WI38 (cell line): ENCODE data around the gene DNAH17.
A peak's percentile ranks its signal among the peaks of the same experiment; 100 is the strongest.

Experiments used
- H3K4me3 ChIP-seq: 2 replicates; pipeline ENCODE4 v1.5.1; 2011; ENCODE audit warnings: low read depth, mild to moderate bottlenecking, control low read depth, low read length
- TF ChIP-seq, protein P1 (sequence below): IDR thresholded peaks from 2 replicates; pipeline ENCODE4 v1.5.1; 2012; ENCODE audit warnings: low read depth, mild to moderate bottlenecking, control low read depth, low read length

The DNAH17 gene

DNA sequence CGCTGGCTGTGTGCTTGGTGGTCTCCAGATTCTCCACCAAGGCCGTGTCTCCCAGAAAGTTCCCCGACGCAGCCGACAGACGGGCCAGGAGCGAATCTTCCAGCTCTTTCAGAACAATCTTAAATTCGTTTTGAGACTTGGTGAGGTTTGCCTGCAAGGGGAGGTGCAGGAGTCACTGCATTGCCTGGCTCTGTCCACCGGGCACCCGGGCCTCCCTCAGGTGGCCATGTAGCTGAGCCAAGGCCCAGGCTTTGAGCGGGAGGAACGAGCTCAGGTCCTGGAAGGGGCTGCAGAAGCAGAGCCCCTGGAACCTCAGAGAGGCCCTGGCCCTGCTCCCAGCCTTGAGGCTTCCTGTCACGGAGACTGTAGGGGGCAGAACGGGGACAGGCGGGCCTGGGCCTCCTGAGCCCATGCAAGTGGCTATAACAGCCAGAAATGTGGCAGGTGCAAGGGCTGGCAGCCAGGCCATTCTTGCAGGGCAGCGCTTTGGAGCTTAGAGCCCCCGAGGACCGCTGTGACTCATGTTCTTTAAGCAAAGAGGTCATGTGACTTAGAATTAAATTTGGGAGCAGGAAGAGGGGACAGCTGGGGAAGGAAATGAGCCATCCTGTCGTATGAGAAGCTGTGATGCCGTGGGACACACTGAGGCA is 126.4 kb downstream of the DNAH17 start:
- TF ChIP-seq, protein P1, sequence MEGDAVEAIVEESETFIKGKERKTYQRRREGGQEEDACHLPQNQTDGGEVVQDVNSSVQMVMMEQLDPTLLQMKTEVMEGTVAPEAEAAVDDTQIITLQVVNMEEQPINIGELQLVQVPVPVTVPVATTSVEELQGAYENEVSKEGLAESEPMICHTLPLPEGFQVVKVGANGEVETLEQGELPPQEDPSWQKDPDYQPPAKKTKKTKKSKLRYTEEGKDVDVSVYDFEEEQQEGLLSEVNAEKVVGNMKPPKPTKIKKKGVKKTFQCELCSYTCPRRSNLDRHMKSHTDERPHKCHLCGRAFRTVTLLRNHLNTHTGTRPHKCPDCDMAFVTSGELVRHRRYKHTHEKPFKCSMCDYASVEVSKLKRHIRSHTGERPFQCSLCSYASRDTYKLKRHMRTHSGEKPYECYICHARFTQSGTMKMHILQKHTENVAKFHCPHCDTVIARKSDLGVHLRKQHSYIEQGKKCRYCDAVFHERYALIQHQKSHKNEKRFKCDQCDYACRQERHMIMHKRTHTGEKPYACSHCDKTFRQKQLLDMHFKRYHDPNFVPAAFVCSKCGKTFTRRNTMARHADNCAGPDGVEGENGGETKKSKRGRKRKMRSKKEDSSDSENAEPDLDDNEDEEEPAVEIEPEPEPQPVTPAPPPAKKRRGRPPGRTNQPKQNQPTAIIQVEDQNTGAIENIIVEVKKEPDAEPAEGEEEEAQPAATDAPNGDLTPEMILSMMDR, result no peak
- H3K4me3 ChIP-seq, result no peak overlapping the region

DNA sequence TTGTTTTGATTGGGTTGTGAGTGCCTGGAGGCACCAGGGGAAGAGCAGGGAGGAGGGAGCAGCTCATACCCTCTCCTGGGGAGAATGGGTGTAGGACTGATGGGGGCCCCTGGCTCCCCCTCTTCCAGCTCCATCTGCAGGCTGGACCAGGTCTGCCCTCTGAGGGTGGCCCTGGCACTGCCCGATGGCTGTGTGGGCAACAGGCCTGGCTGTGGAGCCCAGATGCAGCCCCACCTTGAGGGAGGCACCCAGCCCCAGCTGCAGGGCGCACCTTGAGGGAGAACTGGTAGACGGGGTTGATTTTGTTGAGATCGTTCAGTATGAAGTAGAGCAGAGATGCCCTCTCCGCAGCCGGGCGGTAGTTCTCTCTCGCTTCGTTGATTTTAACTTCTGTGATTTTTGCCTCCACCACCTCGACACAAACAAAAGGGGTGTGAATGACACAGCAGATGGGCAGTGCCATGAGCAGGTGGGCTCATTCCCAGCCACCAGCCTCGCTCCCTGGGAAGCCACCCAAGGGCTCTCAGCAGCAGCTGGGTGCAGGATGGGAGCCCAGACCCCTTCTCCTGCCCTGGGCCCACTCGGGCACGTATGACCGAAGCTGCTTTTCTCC is 127.1 kb downstream of the DNAH17 start:
- no peak overlapping the region for H3K4me3 ChIP-seq
- TF ChIP-seq, protein P1, result no peak

DNA sequence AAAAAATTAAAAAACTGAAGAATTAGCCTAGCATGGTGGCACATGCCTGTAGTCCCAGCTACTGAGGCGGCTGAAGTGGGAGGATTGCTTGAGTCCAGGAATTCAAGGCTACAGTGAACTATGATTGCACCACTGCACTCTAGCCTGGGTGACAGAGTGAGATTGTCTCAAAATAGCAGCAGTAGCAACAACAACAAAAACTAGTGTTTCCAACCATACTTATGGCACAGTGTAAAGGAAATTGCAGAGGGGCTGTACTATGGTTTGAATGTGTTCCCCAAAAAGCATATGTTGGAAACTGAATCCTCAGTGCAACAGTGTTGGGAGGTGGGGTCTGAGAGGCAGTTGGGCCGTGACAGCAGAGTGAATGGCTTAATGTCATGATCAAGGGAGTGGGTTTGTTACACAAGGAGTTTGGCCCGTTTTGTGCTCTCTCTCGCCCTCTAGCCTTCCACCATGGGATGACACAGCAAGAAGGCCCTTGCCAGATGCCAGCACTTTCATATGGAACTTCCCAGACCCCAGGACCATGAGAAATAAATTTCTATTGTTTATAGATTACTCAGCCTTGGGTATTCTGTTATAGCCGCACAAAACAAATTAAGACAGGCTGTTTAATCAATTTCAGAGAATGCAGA is 128.7 kb downstream of the DNAH17 start:
- TF ChIP-seq, protein P1, result 0 out of 2 replicates have a peak, but pooled peaks have one; percentile 11
- H3K4me3 ChIP-seq, result no peak overlapping the region

DNA sequence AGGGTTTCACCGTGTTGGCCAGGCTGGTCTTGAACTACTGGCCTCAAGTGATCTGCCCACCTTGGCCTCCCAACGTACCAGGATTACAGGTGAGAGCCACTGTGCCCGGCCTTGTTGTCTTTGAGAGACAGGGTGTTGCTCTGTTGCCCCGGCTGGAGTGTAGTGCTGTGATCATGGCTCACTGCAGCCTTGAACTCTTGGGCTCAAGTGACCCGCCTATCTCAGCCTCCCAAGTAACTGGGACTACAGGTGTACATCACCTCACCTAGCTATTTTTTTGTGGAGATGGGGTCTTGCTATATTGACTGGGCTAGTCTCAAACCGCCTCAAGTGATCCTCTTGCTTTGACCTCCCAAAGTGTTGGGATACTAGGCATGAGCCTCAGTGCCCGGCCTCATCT is 130.4 kb downstream of the DNAH17 start:
- TF ChIP-seq, protein P1, result no peak
- H3K4me3 ChIP-seq, result no peak overlapping the region

DNA sequence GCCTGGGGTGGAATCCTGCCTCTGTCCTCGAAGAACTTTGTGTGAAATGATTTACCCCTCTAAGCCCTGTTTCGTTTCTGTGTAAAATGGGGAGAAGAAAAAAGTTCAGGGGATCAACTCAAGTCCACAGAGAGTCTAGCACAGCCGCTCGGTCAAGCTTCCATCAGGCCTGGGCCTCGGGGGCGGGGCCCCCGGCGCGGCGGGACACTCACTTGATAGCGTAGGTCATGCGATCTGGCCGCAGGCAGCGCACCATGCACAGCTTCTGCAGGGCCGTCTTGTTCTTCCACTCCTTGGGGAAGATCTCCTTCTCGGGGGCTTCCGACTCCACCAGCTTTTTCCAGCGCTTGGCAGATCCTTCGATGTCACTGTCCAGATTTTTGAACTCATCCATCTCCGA is 132.8 kb downstream of the DNAH17 start:
- TF ChIP-seq, protein P1, result no peak
- no peak overlapping the region for H3K4me3 ChIP-seq

DNA sequence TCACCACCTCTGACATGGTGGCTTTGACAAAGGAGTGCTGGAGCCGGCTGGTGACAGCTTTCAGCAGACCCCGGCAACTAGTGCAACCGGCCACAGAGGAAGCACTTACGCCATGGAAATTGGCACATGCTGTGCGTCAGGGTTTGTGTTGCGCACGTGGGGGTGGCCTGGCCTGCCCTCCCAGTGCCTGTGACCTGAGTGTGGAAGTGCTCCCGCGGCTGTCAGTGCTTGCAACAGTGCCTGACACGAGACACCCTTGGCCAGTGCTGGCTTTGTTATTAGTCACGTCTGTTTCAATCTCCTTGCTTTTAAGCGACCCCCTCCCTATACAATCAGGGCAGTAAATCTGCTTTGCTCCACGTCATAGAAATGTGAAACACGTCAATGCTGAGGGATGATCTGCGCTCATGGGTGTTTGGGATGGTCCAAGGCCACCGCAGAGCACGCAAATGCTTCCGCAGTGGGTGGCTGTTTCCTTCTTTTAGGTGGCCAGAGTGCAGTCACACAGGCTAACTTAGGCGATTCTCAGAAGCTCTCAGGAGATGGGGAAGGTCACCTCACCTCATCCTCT is 134.5 kb downstream of the DNAH17 start:
- H3K4me3 ChIP-seq, result no peak overlapping the region
- TF ChIP-seq, protein P1, result no peak
